ENCODE data around the gene AFF3. TPM values are rescaled to one million over a fixed set of nuclear protein-coding genes. Genes with fewer than 3 reads are reported as not detected.

Gene AFF3
- total RNA-seq, 4 donors from 2014 or later: 2.1 to 7.3 (median 3.5) TPM

GRCh38 chr2:99520195-99520594, 622.2 kb downstream of the AFF3 start:
- intact Hi-C loops (cut with DNase I; ENCODE audit: low total_unique reads): no loop called here
- H3K4me3 ChIP-seq (ENCODE audit: low read depth, poor library complexity, severe bottlenecking): no peak overlapping the region
- 92 to 94% methylated on average over 4 of the region's 4 CpGs for WGBS, 2 donors
- TF ChIP-seq CTCF (IDR thresholded peaks at IDR 0.05) (no peak), POLR2A (IDR thresholded peaks at IDR 0.05) (no peak)
- no peak for DNase-seq (ENCODE audit: low spot score in 2 of 2)

- intact Hi-C loops (cut with DNase I; ENCODE audit: low total_unique reads): no loop called here
- 95 to 96% methylated on average over 4 of the region's 4 CpGs for WGBS, 2 donors
Measured at GRCh38 chr2:99514357-99514756, 628.0 kb downstream of the AFF3 start.

GRCh38 chr2:99512181-99512591, 630.2 kb downstream of the AFF3 start:
- 15 to 21% methylated on average over 1 of the region's 1 CpG for WGBS, 2 donors
- intact Hi-C loops (cut with DNase I; ENCODE audit: low total_unique reads): no loop called here
- DNase-seq (ENCODE audit: low spot score in 2 of 2): no peak
- no peak overlapping the region for H3K4me3 ChIP-seq (ENCODE audit: low read depth, poor library complexity, severe bottlenecking)
- no peak for TF ChIP-seq POLR2A (IDR thresholded peaks at IDR 0.05)
- no peak for TF ChIP-seq CTCF (IDR thresholded peaks at IDR 0.05)

More at GRCh38 chr2:99514357-99514756, 628.0 kb downstream of the AFF3 start:
- no peak for DNase-seq (ENCODE audit: low spot score in 2 of 2)
- no peak for TF ChIP-seq POLR2A (IDR thresholded peaks at IDR 0.05)
- no peak for TF ChIP-seq CTCF (IDR thresholded peaks at IDR 0.05)
- H3K4me3 ChIP-seq (ENCODE audit: low read depth, poor library complexity, severe bottlenecking): no peak overlapping the region

- H3K4me3 ChIP-seq (ENCODE audit: low read depth, poor library complexity, severe bottlenecking): no peak overlapping the region
- no peak for DNase-seq (ENCODE audit: low spot score in 2 of 2)
- intact Hi-C loops (cut with DNase I; ENCODE audit: low total_unique reads): no loop called here
- 71 to 86% methylated on average over 4 of the region's 4 CpGs for WGBS, 2 donors
- TF ChIP-seq POLR2A (IDR thresholded peaks at IDR 0.05) (no peak), CTCF (IDR thresholded peaks at IDR 0.05) (no peak)
Measured at GRCh38 chr2:99509387-99509786, 633.0 kb downstream of the AFF3 start.

- 88% methylated on average over 7 of the region's 7 CpGs for WGBS, 2 donors
- TF ChIP-seq POLR2A (IDR thresholded peaks at IDR 0.05): no peak
- no peak for TF ChIP-seq CTCF (IDR thresholded peaks at IDR 0.05)
- intact Hi-C loops (cut with DNase I; ENCODE audit: low total_unique reads): no loop called here
- no peak overlapping the region for H3K4me3 ChIP-seq (ENCODE audit: low read depth, poor library complexity, severe bottlenecking)
- no peak for DNase-seq (ENCODE audit: low spot score in 2 of 2)
Measured at GRCh38 chr2:99507937-99508818, 634.2 kb downstream of the AFF3 start.

Data from lower leg skin (tissue), 4 donors.